NCI-H1092 treated with DMSO at 0.1 percent for 48 hours (cell line): ENCODE results near the gene AXIN2.
A peak's percentile ranks its signal among the peaks of the same experiment; 100 is the strongest.
"Not testable (repeated sequence)": the region's sequence is repeated elsewhere in the genome, so short reads cannot be mapped to it uniquely, and the experiment has no call there.

Experiments used
- DNase-seq: peaks from one replicate; lab custom pipeline; 2025; lab: John Stamatoyannopoulos, UW

Gene AXIN2

GRCh38 chr17:65523853-65524664 lies 37.4 kb downstream of the AXIN2 start:
- no peak for DNase-seq

GRCh38 chr17:65523411-65523810 lies 38.0 kb downstream of the AXIN2 start:
- DNase-seq = no peak

GRCh38 chr17:65522751-65523404 lies 38.6 kb downstream of the AXIN2 start:
- DNase-seq = no peak

- DNase-seq = no peak
These were observed 42.0 kb downstream of the AXIN2 start for GRCh38 chr17:65519462-65519861.

GRCh38 chr17:65518256-65518655 lies 43.2 kb downstream of the AXIN2 start:
- no peak for DNase-seq

GRCh38 chr17:65515959-65516948 lies 45.2 kb downstream of the AXIN2 start:
- peak; percentile 59 for DNase-seq

- no peak for DNase-seq
These were observed 45.9 kb downstream of the AXIN2 start for GRCh38 chr17:65515512-65515911.

- no peak for DNase-seq
These were observed 46.9 kb downstream of the AXIN2 start for GRCh38 chr17:65514541-65514940.

GRCh38 chr17:65514082-65514481 lies 47.4 kb downstream of the AXIN2 start:
- no peak for DNase-seq

GRCh38 chr17:65511316-65511715 lies 50.1 kb downstream of the AXIN2 start:
- no peak for DNase-seq

- DNase-seq = no peak
These were observed 52.4 kb downstream of the AXIN2 start for GRCh38 chr17:65509032-65509431.

GRCh38 chr17:65504673-65505072 lies 56.8 kb downstream of the AXIN2 start:
- not testable (repeated sequence) for DNase-seq

- DNase-seq = no peak
These were observed 57.3 kb downstream of the AXIN2 start for GRCh38 chr17:65504141-65504540.

GRCh38 chr17:65503557-65503956 lies 57.9 kb downstream of the AXIN2 start:
- DNase-seq = no peak

GRCh38 chr17:65498816-65499215 lies 62.6 kb downstream of the AXIN2 start:
- no peak for DNase-seq

GRCh38 chr17:65496801-65497200 lies 64.6 kb downstream of the AXIN2 start:
- DNase-seq = no peak

GRCh38 chr17:65495122-65496055 lies 66.1 kb downstream of the AXIN2 start:
- no peak for DNase-seq

- DNase-seq = no peak
These were observed 71.9 kb downstream of the AXIN2 start for GRCh38 chr17:65489413-65490155.

- DNase-seq = no peak
These were observed 72.8 kb downstream of the AXIN2 start for GRCh38 chr17:65488665-65489064.

- no peak for DNase-seq
These were observed 73.5 kb downstream of the AXIN2 start for GRCh38 chr17:65487990-65488389.
